Inflammatory macrophage treated with lipopolysaccharide for 1 hour (primary cell): ENCODE data around the gene LRP11.

Experiments used
- DNase-seq, 2 donors: peaks; one replicate each; pipeline ENCODE4 v3.0.0-alpha.2; 2020 to 2022

LRP11 gene

GRCh38 chr6:149771925-149772324, 92.2 kb downstream of the LRP11 start:
- no peak for DNase-seq

- no peak for DNase-seq
Observed at GRCh38 chr6:149771185-149771584, 93.0 kb downstream of the LRP11 start.

- no peak for DNase-seq
Observed at GRCh38 chr6:149769676-149770075, 94.5 kb downstream of the LRP11 start.
